ENCODE results near the gene UBE2L6.

- TF ChIP-seq CTCF (IDR thresholded peaks at IDR 0.05): no peak
- no peak for TF ChIP-seq ZFX (IDR thresholded peaks at IDR 0.05; ENCODE audit: borderline replicate concordance)
Measured at GRCh38 chr11:57586711-57587245, 19.3 kb upstream of the UBE2L6 start.
